GM21423 (cell line): ENCODE data around the gene CD151.

Source experiments
- ATAC-seq: cut with Tn5 transposase; IDR thresholded peaks from one replicate; pipeline ENCODE4 v1.9.1; 2021; ENCODE audit warnings: mild to moderate bottlenecking, moderate library complexity; ENCODE audit not compliant: unreplicated experiment

The CD151 gene

GRCh38 chr11:827897-828192, 4.9 kb upstream of the CD151 start, which contains the start of gene CRACR2B:
TSS of gene CRACR2B (plus strand) at chr11:827919. CDS start at chr11:828608, 689 bp downstream.
- ATAC-seq = no peak

DNA sequence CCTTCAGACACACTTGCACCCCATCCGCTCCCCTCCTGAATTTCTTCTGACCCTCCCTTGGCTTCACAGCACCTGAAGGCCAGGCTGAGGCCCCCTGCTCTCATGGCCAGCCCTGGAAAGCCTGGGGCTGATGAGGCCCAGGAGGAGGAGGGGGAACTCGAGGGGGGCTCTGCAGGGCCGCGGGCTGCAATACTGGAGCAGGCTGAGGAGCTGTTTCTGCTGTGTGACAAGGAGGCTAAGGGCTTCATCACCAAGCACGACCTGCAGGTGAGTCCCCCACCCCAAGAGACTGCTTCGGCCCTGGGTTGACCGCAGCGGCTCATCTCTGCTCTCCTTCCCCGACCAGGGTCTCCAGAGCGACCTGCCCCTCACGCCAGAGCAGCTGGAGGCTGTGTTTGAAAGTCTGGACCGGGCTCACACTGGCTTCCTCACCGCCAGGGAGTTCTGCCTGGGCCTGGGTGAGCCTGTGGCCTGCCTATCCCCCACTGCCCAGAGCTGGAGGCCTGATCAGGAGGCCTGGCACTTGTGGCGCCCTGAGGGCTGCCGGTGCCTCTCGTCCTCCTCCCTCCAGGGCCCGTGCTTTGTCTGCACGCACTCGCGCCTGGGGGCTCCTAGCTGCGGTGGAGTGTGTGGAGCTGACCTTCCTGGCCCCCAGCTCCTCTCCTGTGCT, 4.1 kb upstream of the CD151 start:
- no peak for ATAC-seq

GRCh38 chr11:829176-829846, 3.4 kb upstream of the CD151 start:
- ATAC-seq = no peak

- no peak for ATAC-seq
These were observed 2.9 kb upstream of the CD151 start for GRCh38 chr11:829847-830294.

- ATAC-seq = no peak
These were observed 2.2 kb upstream of the CD151 start for GRCh38 chr11:830295-831117.

DNA sequence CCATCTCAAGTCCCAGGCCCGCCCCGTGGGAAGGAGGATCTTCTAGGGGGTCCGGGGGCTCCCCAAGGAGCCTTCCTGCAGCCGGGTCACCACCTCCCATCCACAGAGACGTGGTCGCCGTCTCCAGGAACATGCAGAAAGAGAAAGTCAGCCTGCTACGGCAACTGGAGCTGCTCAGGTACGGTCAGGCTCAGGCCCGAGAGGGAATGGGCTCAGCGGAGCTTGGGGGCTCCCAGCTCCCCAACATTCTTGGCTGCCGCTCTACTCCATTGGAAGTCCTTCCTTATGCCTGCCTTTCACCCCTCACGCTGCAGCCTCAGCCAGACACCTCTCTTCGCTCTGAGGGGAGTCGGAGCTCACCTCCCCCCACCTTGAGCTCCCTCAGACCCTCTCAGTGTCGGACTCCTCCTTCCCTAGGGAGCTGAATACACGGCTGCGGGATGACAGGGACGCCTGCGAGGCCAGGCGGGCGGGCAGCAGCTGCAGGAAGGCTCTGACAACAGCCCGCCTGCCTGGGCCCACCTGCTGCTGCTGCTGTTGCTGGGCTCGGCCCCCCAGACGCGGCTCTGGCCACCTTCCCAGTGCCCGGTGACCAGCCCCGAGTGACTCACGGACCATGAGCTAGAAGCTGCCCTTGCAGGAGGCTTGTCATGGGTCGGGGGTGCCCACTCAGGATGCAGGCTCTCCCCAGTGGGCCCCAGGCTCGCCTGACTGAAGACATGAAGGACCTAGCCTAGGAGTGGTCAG, 1.5 kb upstream of the CD151 start:
- ATAC-seq = no peak

- ATAC-seq = no peak
These were observed 707 bp upstream of the CD151 start for GRCh38 chr11:831961-832528.

GRCh38 chr11:833114-833791, 501 bp downstream of the CD151 start:
- no peak for ATAC-seq

- no peak for ATAC-seq
These were observed 1.1 kb downstream of the CD151 start for GRCh38 chr11:833849-834311.

DNA sequence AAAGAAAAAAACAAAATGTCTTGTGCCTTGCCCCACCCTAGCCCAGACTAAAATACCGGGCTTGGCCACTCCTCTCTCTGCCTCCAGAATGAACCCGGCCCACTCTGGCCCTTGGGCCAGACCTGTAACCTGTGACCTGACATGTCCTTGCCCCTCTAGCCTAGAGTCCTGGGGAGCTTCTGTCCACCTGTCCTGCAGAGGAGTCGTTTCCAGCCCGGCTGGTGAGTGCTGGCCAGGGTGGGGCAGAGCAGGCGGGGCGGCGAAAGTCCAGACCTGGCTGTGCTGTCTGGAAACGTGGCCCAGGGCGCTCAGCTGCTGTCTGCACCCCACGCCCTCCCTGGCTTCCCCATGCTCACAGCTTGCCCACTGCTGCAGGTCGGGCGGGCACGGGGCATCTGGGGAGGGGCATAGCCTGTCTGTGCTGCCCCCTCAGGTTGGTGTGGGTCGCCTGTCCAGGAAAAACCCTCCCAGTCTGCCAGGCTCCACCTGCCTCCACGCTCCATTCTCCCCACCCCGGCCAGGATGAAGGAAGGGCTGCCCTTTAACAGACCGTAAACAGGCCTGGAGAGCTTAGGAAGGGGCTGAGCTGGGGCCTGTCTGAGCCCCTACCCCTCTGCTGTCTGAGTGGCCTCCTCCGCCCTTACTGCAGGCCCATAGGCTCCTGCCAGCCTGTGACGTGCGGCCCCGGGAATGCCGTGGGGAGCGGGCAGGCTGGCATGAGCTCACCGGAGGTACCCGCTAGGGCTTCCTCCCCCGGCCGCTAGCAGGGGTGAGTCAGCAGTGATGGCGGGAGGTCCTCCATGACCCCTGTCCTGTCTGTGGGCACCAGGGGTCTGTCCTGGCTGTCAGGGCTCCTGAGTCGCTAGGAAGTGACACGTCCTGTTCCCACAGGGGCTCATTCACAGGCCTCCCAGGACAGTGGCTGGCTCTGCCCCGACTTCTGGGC, 1.9 kb downstream of the CD151 start:
- ATAC-seq = no peak

DNA sequence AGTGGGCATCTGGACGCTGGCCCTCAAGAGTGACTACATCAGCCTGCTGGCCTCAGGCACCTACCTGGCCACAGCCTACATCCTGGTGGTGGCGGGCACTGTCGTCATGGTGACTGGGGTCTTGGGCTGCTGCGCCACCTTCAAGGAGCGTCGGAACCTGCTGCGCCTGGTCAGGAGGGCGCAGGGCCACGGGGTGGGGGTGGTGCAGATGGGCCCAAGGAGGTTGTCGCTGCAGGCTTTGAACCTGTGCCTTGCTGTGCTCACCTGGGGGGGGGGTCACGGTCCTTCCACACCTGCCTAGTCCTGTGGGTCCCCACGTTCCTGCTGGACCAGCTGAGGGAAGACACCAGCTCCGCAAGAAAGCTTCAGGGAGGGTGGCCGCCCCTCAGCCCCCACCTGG, 3.5 kb downstream of the CD151 start:
- no peak for ATAC-seq

DNA sequence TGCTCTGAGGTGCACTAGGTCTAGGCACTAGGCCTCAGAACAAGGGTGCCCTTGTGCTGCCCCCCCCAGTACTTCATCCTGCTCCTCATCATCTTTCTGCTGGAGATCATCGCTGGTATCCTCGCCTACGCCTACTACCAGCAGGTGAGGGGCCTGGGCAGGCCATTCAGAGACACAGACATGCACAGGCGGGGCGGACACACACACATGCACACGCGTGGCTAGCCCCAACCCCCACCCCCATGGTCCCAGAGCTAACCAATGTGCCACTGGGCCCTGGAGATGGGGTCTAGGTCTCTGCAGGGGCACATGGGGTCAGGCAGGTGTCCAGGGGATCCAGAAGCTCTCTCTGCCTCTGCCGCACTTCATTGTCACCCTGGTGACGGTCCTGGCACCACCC, 3.9 kb downstream of the CD151 start:
- ATAC-seq = no peak

GRCh38 chr11:837189-837989, 4.6 kb downstream of the CD151 start:
- no peak for ATAC-seq

- ATAC-seq = no peak
These were observed 5.2 kb downstream of the CD151 start for GRCh38 chr11:837990-838307.

GRCh38 chr11:838441-839279, 5.9 kb downstream of the CD151 start:
- no peak for ATAC-seq

DNA sequence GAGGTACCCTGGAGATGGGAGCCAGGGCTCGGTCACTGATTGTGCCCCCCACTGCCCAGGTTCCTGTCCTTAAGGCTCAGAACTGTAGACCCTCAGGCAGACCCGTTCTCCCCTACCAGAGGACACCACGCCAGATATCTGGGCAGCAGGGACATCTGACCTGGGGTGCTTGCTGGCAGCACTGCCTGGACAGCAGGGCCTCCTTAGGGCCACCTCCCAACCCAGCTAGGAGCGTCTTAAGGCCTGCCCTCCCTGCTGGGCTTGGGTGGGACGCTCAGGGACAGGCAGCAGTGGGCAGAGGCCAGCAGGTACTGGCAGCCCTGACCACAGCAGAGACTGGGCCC, 6.5 kb downstream of the CD151 start:
- no peak for ATAC-seq

DNA sequence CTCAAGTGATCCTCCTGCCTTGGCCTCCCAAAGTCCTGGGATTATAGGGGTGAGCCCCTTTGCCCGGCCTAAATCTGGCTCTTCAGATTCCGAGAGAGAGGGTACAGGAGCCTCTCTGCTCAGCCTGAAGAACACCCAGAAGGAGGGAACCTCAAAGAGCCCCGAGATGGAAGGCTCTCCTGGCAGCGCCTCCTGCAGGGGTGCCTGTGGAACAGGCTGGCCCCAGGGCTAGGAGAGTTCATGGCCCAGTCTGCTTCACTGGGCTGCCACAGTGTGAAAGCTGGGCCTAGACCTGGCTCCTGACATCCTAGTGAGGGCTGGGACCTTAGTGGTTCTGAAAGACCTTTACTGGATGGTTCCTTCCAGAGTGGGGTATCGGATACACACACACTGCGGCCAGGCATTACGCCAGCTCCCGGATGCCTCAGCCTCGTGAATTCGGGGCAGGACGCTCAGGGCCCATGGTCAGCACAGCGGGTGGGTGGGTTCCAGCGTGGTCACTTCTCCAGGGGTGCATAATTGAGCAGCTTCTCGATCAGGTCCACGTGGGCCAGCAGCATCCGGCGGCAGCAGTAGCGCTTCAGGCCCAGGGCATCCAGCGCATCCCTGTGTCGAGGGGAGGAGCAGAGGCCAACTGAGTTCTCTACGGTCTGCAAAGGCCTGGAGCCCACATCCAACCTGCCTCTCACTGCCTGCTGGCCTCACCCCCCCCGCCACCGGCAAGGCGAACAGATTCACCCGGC, 7.3 kb downstream of the CD151 start:
- ATAC-seq = no peak
